A549 (cell line): ENCODE results near the gene TFAP2E. TPM values are rescaled to one million over a fixed set of nuclear protein-coding genes. Genes with fewer than 3 reads are reported as not detected.
A peak's percentile ranks its signal among the peaks of the same experiment; 100 is the strongest.

Experiments
- BHLHE40 ChIP-seq: IDR thresholded peaks from 2 replicates; pipeline ENCODE4 v1.6.1; 2012; ENCODE audit warnings: low read depth, low read length, inconsistent platforms
- CBX2 ChIP-seq: fragments of 200-600 bp; sonication (generic); IDR thresholded peaks from 2 replicates; pipeline ENCODE4 v1.6.1; 2016; ENCODE audit warnings: low read depth, mild to moderate bottlenecking, borderline replicate concordance
- CBX8 ChIP-seq: fragments of 200-600 bp; sonication (generic); IDR thresholded peaks from 2 replicates; pipeline ENCODE4 v1.6.1; 2016
- CHD4 ChIP-seq: fragments of 200-600 bp; sonication (generic); IDR thresholded peaks from 2 replicates; pipeline ENCODE4 v1.6.1; 2016; ENCODE audit warnings: antibody characterized with exemption, mild to moderate bottlenecking, borderline replicate concordance
- CTCF ChIP-seq: fragments of >200 bp; sonication (Bioruptor Twin); formaldehyde crosslinking; IDR thresholded peaks from 3 replicates; pipeline ENCODE4 v1.5.1; 2016
- EHMT2 ChIP-seq: fragments of 200-600 bp; sonication (generic); IDR thresholded peaks from 2 replicates; pipeline ENCODE4 v1.6.1; 2016; ENCODE audit warnings: antibody characterized with exemption, low read depth, mild to moderate bottlenecking, moderate library complexity
- ELK1 ChIP-seq: fragments of 150-350 bp; IDR thresholded peaks from 2 replicates; pipeline ENCODE4 v1.6.1; 2014; ENCODE audit warnings: low read depth, mild to moderate bottlenecking, low read length
- EP300 ChIP-seq, 2 experiments: fragments of >200 bp; sonication (Bioruptor Twin); formaldehyde crosslinking; IDR thresholded peaks; 2 replicates in 1 of 2; 3 replicates in 1 of 2; pipeline ENCODE4 v1.6.1; 2016 to 2017
- FOXS1 ChIP-seq: fragments of 250-450 bp; sonication (Bioruptor Pico); IDR thresholded peaks from 2 replicates; pipeline ENCODE4 v1.5.0; 2020; ENCODE audit warnings: mild to moderate bottlenecking, moderate library complexity
- GATA3 ChIP-seq: IDR thresholded peaks from 2 replicates; pipeline ENCODE4 v1.6.1; 2012; ENCODE audit warnings: borderline replicate concordance
- HDAC2 ChIP-seq: fragments of 200-600 bp; sonication (generic); IDR thresholded peaks from 2 replicates; pipeline ENCODE4 v1.6.1; 2016
- HMGXB4 ChIP-seq: fragments of 250-450 bp; sonication (Bioruptor Pico); IDR thresholded peaks from 2 replicates; pipeline ENCODE4 v1.5.0; 2021; ENCODE audit warnings: mild to moderate bottlenecking, moderate library complexity, borderline replicate concordance
- HOXB5 ChIP-seq: fragments of 250-450 bp; sonication (Bioruptor Pico); IDR thresholded peaks from 2 replicates; pipeline ENCODE4 v1.5.0; 2020; ENCODE audit warnings: mild to moderate bottlenecking, moderate library complexity
- JUNB ChIP-seq: fragments of >200 bp; sonication (Bioruptor Twin); formaldehyde crosslinking; IDR thresholded peaks from 2 replicates; pipeline ENCODE4 v1.6.1; 2016
- KDM5A ChIP-seq: fragments of 200-600 bp; sonication (generic); IDR thresholded peaks from 2 replicates; pipeline ENCODE4 v1.6.1; 2016; ENCODE audit warnings: antibody characterized with exemption, mild to moderate bottlenecking
- MAFK ChIP-seq: fragments of 450-650 bp; IDR thresholded peaks from 2 replicates; pipeline ENCODE4 v1.6.1; 2014; ENCODE audit not compliant: partially characterized antibody
- MAX ChIP-seq: IDR thresholded peaks from 2 replicates; pipeline ENCODE4 v1.6.1; 2012
- MAZ ChIP-seq: fragments of 150-350 bp; IDR thresholded peaks from 2 replicates; pipeline ENCODE4 v1.6.1; 2014; ENCODE audit warnings: antibody characterized with exemption, low read depth, low read length, borderline replicate concordance
- MYC ChIP-seq: IDR thresholded peaks from 2 replicates; pipeline ENCODE4 v1.6.1; 2012; ENCODE audit warnings: mild to moderate bottlenecking, inconsistent platforms, low read length, improper control_type of control experiment, borderline replicate concordance
- NPAS2 ChIP-seq: fragments of 250-450 bp; sonication (Bioruptor Pico); IDR thresholded peaks from 2 replicates; pipeline ENCODE4 v1.8.0; 2022; ENCODE audit warnings: mild to moderate bottlenecking, moderate library complexity, borderline replicate concordance
- NR3C1 ChIP-seq: fragments of >200 bp; sonication (Bioruptor Twin); formaldehyde crosslinking; IDR thresholded peaks from 3 replicates; pipeline ENCODE4 v1.6.1; 2017
- PBX3 ChIP-seq: IDR thresholded peaks from 2 replicates; pipeline ENCODE4 v1.6.1; 2012
- POLR2A ChIP-seq: IDR thresholded peaks from 2 replicates; pipeline ENCODE4 v1.6.1; 2012; ENCODE audit warnings: mild to moderate bottlenecking, low read length
- POLR2AphosphoS2 ChIP-seq: conservative IDR thresholded peaks from 2 replicates; pipeline ENCODE4 v1.6.1; 2012; ENCODE audit warnings: low read length, improper control_type of control experiment, inconsistent platforms
- RAD21 ChIP-seq, 2 experiments: fragments of >200 bp in 1 of 2; sonication (Bioruptor Twin) in 1 of 2; formaldehyde crosslinking in 1 of 2; IDR thresholded peaks in 1 of 2; conservative IDR thresholded peaks in 1 of 2; 2 replicates in 1 of 2; 3 replicates in 1 of 2; pipeline ENCODE4 v1.6.1; 2012 to 2018; ENCODE audit warnings: inconsistent platforms in 1 of 2
- REST ChIP-seq: fragments of 200-600 bp; sonication (generic); IDR thresholded peaks from 2 replicates; pipeline ENCODE4 v1.6.1; 2016; ENCODE audit warnings: antibody characterized with exemption, mild to moderate bottlenecking, moderate library complexity
- RNF2 ChIP-seq: fragments of 200-600 bp; sonication (generic); IDR thresholded peaks from 2 replicates; pipeline ENCODE4 v1.6.1; 2016; ENCODE audit warnings: low read depth, mild to moderate bottlenecking, antibody characterized with exemption, moderate library complexity, borderline replicate concordance
- SMC3 ChIP-seq: fragments of >200 bp; sonication (Bioruptor Twin); formaldehyde crosslinking; IDR thresholded peaks from 3 replicates; pipeline ENCODE4 v1.6.1; 2018; ENCODE audit warnings: inconsistent platforms
- TFCP2L1 ChIP-seq: fragments of 250-450 bp; sonication (Bioruptor Pico); IDR thresholded peaks from 2 replicates; pipeline ENCODE4 v1.5.0; 2021; ENCODE audit warnings: mild to moderate bottlenecking
- TP53 ChIP-seq: fragments of 250-450 bp; sonication (Bioruptor Pico); IDR thresholded peaks from 2 replicates; pipeline ENCODE4 v1.5.0; 2021; ENCODE audit warnings: mild to moderate bottlenecking, moderate library complexity
- USF2 ChIP-seq: fragments of 450-650 bp; IDR thresholded peaks from 2 replicates; pipeline ENCODE4 v1.6.1; 2014; ENCODE audit warnings: antibody characterized with exemption
- ZC3H11A ChIP-seq: fragments of 450-650 bp; IDR thresholded peaks from 2 replicates; pipeline ENCODE4 v1.6.1; 2014; ENCODE audit warnings: antibody characterized with exemption, mild to moderate bottlenecking
- ZFP36 ChIP-seq: fragments of 450-650 bp; IDR thresholded peaks from 2 replicates; pipeline ENCODE4 v1.6.1; 2014; ENCODE audit warnings: borderline replicate concordance; ENCODE audit not compliant: partially characterized antibody
- ZSCAN20 ChIP-seq: fragments of 250-450 bp; sonication (Bioruptor Pico); IDR thresholded peaks from 2 replicates; pipeline ENCODE4 v1.8.0; 2022; ENCODE audit warnings: mild to moderate bottlenecking, moderate library complexity
- polyA plus RNA-seq, 4 experiments: library from polyadenylated mRNA; depleted of rRNA in 3 of 4; stranded (reverse); fragments of >200 nt; fragmentation: RNase III in 1 of 4; extraction: RNeasy Plus Mini Kit Qiagen cat#74134 plus additional on column Dnase treatment in 1 of 4; gene quantifications; 2 replicates in 3 of 4; 3 replicates in 1 of 4; pipeline ENCODE4 v1.2.3, GENCODE V29; 2011 to 2017

Gene TFAP2E
- polyA plus RNA-seq, 2 of the 4 experiments (the other 2 are of a cell fraction) = 0.16 to 0.31 TPM

- TF ChIP-seq REST (peak; percentile 73), SMC3 (no peak), KDM5A (peak; percentile 82), TP53 (CRISPR knock-in tag) (no peak), MAX (peak; percentile 78), JUNB (no peak), MAZ (no peak), HDAC2 (no peak), BHLHE40 (no peak), RNF2 (no peak), MAFK (no peak), EP300 (IDR thresholded peaks at IDR 0.05) (no peak), ELK1 (no peak), FOXS1 (CRISPR knock-in tag) (no peak), ZFP36 (no peak), ZSCAN20 (CRISPR knock-in tag) (no peak), ZC3H11A (no peak), NR3C1 (no peak), POLR2A (peak; percentile 72), CBX8 (no peak), RAD21 (conservative IDR thresholded peaks at IDR 0.05 in 1 of 2, IDR thresholded peaks at IDR 0.05 in 1 of 2) (no peak), POLR2AphosphoS2 (no peak), GATA3 (peak; percentile 70), MYC (no peak; the same call in 1 of the 2 replicates), TFCP2L1 (no peak), CBX2 (no peak), NPAS2 (no peak), CHD4 (no peak), PBX3 (no peak), HOXB5 (no peak), USF2 (no peak), CTCF (no peak), EHMT2 (no peak), HMGXB4 (CRISPR knock-in tag) (no peak)
These were observed 68.2 kb downstream of the TFAP2E start, which contains the start of gene PSMB2 (continued) for GRCh38 chr1:35641233-35641866.
